ENCODE results near the gene COLEC11. TPM values are rescaled to one million over a fixed set of nuclear protein-coding genes. Genes with fewer than 3 reads are reported as not detected.
"Not testable (repeated sequence)": the region's sequence is repeated elsewhere in the genome, so short reads cannot be mapped to it uniquely, and the experiment has no call there.

Gene COLEC11
- total and polyA plus RNA-seq, 12 donors = 16.8 to 155 (median 69.3) TPM

DNA sequence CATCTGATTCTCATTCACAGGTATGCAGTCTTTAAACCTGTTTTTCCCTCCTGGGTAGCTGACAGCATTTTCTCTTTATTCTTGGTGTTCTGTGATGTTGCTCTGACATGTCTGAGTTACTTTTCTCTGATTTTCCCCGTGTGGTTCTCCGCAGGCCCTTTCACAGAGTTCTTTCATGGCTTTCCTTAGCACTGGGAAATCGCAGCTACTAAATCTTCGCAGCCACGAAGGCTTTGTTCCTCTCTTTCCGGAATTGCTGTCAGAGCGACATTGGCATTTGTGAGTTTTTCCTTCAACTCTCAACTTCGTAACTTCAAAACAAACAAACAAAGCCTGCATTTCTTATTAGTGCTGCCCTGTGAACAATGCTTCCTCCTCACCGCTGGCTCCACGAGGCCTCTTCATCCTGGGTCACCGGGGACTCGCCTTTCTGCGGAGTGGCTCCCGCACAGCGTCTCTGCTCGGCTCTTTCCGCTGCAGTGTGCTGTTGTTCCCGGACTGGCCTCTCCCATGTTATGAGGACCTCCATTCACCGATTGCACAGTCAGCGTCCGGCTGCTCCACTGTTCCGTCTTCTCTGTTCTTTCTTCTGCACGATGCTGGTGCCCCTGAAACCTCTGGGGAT lies 16.1 kb downstream of the COLEC11 start:
- DNase-seq = peak in 3 of 7 donors; percentile 10 to 43 (median 13)
- intact Hi-C loops (cut with DNase I) = no loop called here
- H3K9me3 ChIP-seq (replicated peaks in 1 of 3) = no peaks in the 10 kb centered on the region
- no peaks in the 10 kb centered on the region for H3K4me1 ChIP-seq (replicated peaks in 1 of 2)
- no peak for TF ChIP-seq POLR2A (IDR thresholded peaks at IDR 0.05)
- TF ChIP-seq, protein P1, sequence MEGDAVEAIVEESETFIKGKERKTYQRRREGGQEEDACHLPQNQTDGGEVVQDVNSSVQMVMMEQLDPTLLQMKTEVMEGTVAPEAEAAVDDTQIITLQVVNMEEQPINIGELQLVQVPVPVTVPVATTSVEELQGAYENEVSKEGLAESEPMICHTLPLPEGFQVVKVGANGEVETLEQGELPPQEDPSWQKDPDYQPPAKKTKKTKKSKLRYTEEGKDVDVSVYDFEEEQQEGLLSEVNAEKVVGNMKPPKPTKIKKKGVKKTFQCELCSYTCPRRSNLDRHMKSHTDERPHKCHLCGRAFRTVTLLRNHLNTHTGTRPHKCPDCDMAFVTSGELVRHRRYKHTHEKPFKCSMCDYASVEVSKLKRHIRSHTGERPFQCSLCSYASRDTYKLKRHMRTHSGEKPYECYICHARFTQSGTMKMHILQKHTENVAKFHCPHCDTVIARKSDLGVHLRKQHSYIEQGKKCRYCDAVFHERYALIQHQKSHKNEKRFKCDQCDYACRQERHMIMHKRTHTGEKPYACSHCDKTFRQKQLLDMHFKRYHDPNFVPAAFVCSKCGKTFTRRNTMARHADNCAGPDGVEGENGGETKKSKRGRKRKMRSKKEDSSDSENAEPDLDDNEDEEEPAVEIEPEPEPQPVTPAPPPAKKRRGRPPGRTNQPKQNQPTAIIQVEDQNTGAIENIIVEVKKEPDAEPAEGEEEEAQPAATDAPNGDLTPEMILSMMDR (IDR thresholded peaks at IDR 0.05) = no peak
- no peak overlapping the region for H3K27ac ChIP-seq
- no peak overlapping the region for H3K4me3 ChIP-seq
- no peaks in the 10 kb centered on the region for H3K27me3 ChIP-seq
- H3K36me3 ChIP-seq (replicated peaks in 1 of 2) = no peaks in the 10 kb centered on the region
- 67 to 77% (median 75%) methylated on average over 23 of the region's 23 CpGs for WGBS, 4 donors

DNA sequence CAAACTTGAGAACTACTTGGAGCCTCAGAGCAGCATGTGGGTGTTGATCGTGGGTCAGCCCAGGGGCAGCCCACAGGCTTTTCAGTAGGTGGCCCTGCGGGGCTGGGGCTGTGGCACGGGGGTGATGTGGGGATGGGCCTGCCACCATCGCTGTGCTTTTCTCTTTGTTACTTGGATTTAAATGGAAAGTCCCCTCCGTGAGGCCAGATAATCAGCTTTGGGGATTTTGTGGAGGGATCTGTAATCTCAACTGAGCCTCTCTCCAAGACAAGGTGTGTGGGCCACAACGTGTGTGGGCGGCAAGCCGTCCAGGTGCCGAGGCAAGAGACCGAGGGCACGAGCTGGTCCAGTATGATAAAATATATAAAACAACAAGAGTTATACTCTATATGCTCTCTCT lies 16.7 kb downstream of the COLEC11 start:
- DNase-seq = peak in 1 of 7 donors; percentile 30
- intact Hi-C loops (cut with DNase I) = no loop called here

DNA sequence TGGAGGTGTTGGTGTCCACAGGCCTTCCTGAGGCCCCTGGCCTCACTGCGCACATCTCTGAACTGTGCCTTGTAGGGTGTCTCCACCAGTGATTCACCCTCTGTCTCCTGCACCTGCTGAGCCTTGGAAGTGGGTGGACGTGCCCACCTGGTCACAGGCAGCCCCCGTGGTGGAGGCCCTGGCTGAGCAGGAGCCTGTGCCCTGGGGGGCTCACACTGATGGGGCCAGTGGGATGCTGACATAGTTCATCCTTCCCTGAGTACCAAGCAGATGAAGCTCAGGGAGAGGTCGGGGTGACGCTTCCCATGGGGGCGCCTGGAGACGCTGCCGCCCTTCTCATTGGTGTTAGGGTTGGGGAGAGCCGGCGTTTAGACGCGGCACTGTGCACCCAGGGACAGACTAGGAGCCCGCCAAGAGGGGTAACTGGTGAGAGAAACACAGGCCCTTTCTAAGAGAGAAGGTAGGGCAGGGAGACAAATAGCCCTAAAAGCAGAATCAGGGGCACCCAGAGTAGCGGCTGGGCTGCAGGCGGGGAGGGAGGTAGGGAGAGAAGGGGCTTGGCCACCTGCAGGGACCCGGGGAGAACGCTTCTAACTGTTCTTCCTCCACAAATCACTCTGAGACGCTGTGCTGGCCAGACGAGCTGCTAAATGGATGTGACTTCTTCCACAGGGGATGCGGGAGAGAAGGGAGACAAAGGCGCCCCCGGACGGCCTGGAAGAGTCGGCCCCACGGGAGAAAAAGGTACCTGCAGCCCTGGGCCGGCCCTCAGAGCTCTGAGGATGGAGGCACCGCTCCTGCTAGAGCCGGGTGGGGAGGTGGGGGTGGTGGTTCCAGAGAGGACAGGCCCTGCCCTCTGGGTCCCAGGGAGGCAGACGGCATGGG lies 18.0 kb downstream of the COLEC11 start:
- DNase-seq = peak in 3 of 7 donors; percentile 8 to 35 (median 9)
- Histone ChIP-seq H3K27ac (no peak overlapping the region), H3K9me3 (replicated peaks in 1 of 3) (no peaks in the 10 kb centered on the region), H3K27me3 (no peaks in the 10 kb centered on the region), H3K36me3 (replicated peaks in 1 of 2) (no peaks in the 10 kb centered on the region), H3K4me1 (replicated peaks in 1 of 2) (no peaks in the 10 kb centered on the region), H3K4me3 (no peak overlapping the region)
- intact Hi-C loops (cut with DNase I) = no loop called here
- no peak for TF ChIP-seq POLR2A (IDR thresholded peaks at IDR 0.05)
- TF ChIP-seq, protein P1 (IDR thresholded peaks at IDR 0.05) = no peak
- 79 to 94% (median 85%) methylated on average over 19 to 29 of the region's 29 CpGs for WGBS, 4 donors

More for the DNA sequence above, 16.7 kb downstream of the COLEC11 start:
- Histone ChIP-seq H3K27me3 (no peaks in the 10 kb centered on the region), H3K9me3 (replicated peaks in 1 of 3) (no peaks in the 10 kb centered on the region), H3K4me1 (replicated peaks in 1 of 2) (no peaks in the 10 kb centered on the region), H3K4me3 (no peak overlapping the region), H3K36me3 (replicated peaks in 1 of 2) (no peaks in the 10 kb centered on the region), H3K27ac (no peak overlapping the region)
- WGBS, 4 donors = 86 to 89% (median 87%) methylated on average over 11 of the region's 11 CpGs
- TF ChIP-seq, protein P1 (IDR thresholded peaks at IDR 0.05) = no peak
- no peak for TF ChIP-seq POLR2A (IDR thresholded peaks at IDR 0.05)

DNA sequence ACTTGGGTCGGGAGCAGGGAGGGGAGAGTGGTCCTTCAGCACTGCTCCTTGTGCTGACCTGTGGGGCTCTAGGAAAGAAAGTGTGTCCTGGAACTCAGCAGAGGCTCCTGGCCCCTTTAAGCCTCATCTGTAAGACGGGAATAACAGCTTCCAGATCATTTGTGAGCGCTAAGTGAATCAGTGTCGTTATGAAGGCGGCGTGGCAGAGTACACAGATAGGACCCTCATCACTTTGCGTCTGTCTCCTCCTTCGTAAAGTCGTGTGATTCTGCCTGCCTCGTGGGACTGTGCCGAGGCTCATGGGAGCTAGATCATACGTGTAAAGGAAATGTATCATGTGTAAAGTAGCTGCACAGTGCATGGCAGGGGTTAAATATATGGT lies 18.6 kb downstream of the COLEC11 start:
- Histone ChIP-seq H3K4me1 (replicated peaks in 1 of 2) (no peaks in the 10 kb centered on the region), H3K27me3 (no peaks in the 10 kb centered on the region), H3K9me3 (replicated peaks in 1 of 3) (no peaks in the 10 kb centered on the region), H3K36me3 (replicated peaks in 1 of 2) (no peaks in the 10 kb centered on the region), H3K4me3 (no peak overlapping the region), H3K27ac (no peak overlapping the region)
- DNase-seq = peak in 1 of 7 donors; percentile 15
- 84 to 97% (median 92%) methylated on average over 10 to 12 of the region's 12 CpGs for WGBS, 4 donors
- TF ChIP-seq, protein P1 (IDR thresholded peaks at IDR 0.05) = no peak
- TF ChIP-seq POLR2A (IDR thresholded peaks at IDR 0.05) = no peak
- intact Hi-C loops (cut with DNase I) = no loop called here

DNA sequence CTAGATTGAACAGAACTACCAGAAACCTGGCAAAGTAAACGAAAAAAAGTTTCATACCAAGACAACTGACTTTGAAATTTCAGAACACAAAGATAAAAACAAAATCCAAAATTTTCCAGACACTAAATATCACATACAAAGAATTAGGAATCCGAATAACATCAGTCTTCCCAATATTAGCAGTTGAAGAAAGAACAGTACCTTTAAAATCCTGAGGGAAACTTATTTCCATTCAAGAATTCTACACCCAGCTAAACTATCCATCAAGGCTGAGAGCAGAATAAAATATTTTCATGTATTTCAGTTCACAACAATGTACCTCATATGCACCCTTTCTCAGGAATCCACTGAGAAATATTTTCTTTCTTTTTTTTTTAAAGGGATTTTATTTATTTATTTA lies 19.8 kb downstream of the COLEC11 start:
- H3K27me3 ChIP-seq; H3K27ac ChIP-seq; H3K36me3 ChIP-seq (replicated peaks in 1 of 2); H3K4me1 ChIP-seq (replicated peaks in 1 of 2); DNase-seq; H3K4me3 ChIP-seq; intact Hi-C loops (cut with DNase I); H3K9me3 ChIP-seq (replicated peaks in 1 of 3): not testable (repeated sequence)
- WGBS, 4 donors = 59 to 92% (median 63%) methylated on average over 2 of the region's 2 CpGs

DNA sequence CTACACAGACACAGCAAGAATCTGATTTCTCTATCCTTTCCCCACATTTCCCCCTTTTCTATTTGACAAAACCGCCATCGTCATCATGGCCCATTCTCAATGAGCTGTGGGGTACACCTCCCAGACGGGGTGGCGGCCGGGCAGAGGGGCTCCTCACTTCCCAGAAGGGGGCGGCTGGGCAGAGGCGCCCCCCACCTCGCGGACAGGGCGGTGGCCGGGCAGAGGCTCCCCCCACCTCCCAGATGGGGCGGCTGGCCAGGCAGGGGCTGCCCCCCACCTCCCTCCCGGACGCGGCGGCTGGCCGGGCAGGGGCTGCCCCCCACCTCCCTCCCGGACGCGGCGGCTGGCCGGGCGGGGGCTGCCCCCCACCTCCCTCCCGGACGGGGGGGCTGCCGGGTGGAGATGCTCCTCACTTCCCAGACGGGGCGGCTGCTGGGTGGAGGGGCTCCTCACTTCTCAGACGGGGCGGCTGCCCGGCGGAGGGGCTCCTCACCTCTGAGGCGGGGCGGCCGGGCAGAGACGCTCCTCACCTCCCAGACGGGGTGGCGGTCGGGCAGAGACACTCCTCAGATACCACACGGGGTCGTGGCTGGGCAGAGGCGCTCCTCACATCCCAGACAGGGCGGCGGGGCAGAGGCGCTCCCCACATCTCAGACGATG lies 20.8 kb downstream of the COLEC11 start:
- H3K27ac ChIP-seq; H3K4me1 ChIP-seq (replicated peaks in 1 of 2); H3K27me3 ChIP-seq; intact Hi-C loops (cut with DNase I); H3K9me3 ChIP-seq (replicated peaks in 1 of 3); H3K4me3 ChIP-seq; H3K36me3 ChIP-seq (replicated peaks in 1 of 2): not testable (repeated sequence)
- peak in 1 of 7 donors; percentile 7 for DNase-seq
- 93 to 98% (median 95%) methylated on average over 10 to 46 of the region's 46 CpGs for WGBS, 4 donors

All from adrenal gland (tissue), 12 donors.